Astrocyte (in vitro differentiated cells and primary cell): ENCODE data around the gene THG1L. TPM values are rescaled to one million over a fixed set of nuclear protein-coding genes. Genes with fewer than 3 reads are reported as not detected.
"Not testable (repeated sequence)": the region's sequence is repeated elsewhere in the genome, so short reads cannot be mapped to it uniquely, and the experiment has no call there.

Source experiments
- DNase-seq: peaks from one replicate; pipeline ENCODE4 v3.0.0-alpha.2; 2010; ENCODE audit warnings: low read depth
- FAIRE-seq: peaks from 2 replicates; lab custom pipeline; 2011; peaks lifted over from hg19 to GRCh38; lab: Jason Lieb, UNC
- H2AFZ ChIP-seq: 2 replicates; pipeline ENCODE4 v1.6.0; 2012; ENCODE audit warnings: low read depth, low read length, inconsistent platforms
- H3K27ac ChIP-seq: 2 replicates; pipeline ENCODE4 v1.5.1; 2011; ENCODE audit warnings: low read depth, low read length, inconsistent platforms
- H3K27me3 ChIP-seq: 2 replicates; pipeline ENCODE4 v1.6.0; 2011; ENCODE audit warnings: low read length, inconsistent platforms; ENCODE audit not compliant: insufficient read depth
- H3K36me3 ChIP-seq: 2 replicates; pipeline ENCODE4 v1.5.1; 2011; ENCODE audit warnings: low read length, inconsistent platforms; ENCODE audit not compliant: insufficient read depth
- H3K4me1 ChIP-seq: 2 replicates; pipeline ENCODE4 v1.5.1; 2011; ENCODE audit warnings: low read length, inconsistent platforms; ENCODE audit not compliant: insufficient read depth
- H3K4me2 ChIP-seq: 2 replicates; pipeline ENCODE4 v1.6.0; 2012; ENCODE audit warnings: low read length, inconsistent platforms
- H3K4me3 ChIP-seq: 2 replicates; pipeline ENCODE4 v1.5.1; 2011; ENCODE audit warnings: low read depth, mild to moderate bottlenecking, low read length, inconsistent platforms; ENCODE audit not compliant: insufficient read depth
- H3K79me2 ChIP-seq: 2 replicates; pipeline ENCODE4 v1.6.0; 2012; ENCODE audit warnings: mild to moderate bottlenecking, low read length, inconsistent platforms; ENCODE audit not compliant: insufficient read depth
- H3K9ac ChIP-seq: 2 replicates; pipeline ENCODE4 v1.6.0; 2012; ENCODE audit warnings: mild to moderate bottlenecking, low read length, inconsistent platforms
- H3K9me3 ChIP-seq: 2 replicates; pipeline ENCODE4 v1.5.1; 2012; ENCODE audit warnings: low read depth, mild to moderate bottlenecking, low read length, inconsistent platforms; ENCODE audit not compliant: insufficient read depth
- H4K20me1 ChIP-seq: 2 replicates; pipeline ENCODE4 v1.6.0; 2012; ENCODE audit warnings: low read length, inconsistent platforms; ENCODE audit not compliant: insufficient read depth
- H3K27ac Mint-ChIP-seq: one replicate; pipeline ENCODE4 v1.8.0; 2021; ENCODE audit warnings: mild to moderate bottlenecking, mixed read lengths; ENCODE audit not compliant: unreplicated experiment
- H3K27me3 Mint-ChIP-seq: one replicate; pipeline ENCODE4 v1.8.0; 2021; ENCODE audit warnings: low read depth, mixed read lengths; ENCODE audit not compliant: unreplicated experiment
- H3K36me3 Mint-ChIP-seq: one replicate; pipeline ENCODE4 v1.8.0; 2021; ENCODE audit warnings: low read depth, mixed read lengths; ENCODE audit not compliant: unreplicated experiment
- H3K4me1 Mint-ChIP-seq: one replicate; pipeline ENCODE4 v1.8.0; 2021; ENCODE audit warnings: low read depth, mixed read lengths; ENCODE audit not compliant: unreplicated experiment
- H3K4me3 Mint-ChIP-seq: one replicate; pipeline ENCODE4 v1.8.0; 2021; ENCODE audit warnings: mild to moderate bottlenecking, moderate library complexity, mixed read lengths; ENCODE audit not compliant: unreplicated experiment
- H3K9me3 Mint-ChIP-seq: one replicate; pipeline ENCODE4 v1.8.0; 2021; ENCODE audit warnings: mild to moderate bottlenecking, mixed read lengths; ENCODE audit not compliant: unreplicated experiment
- CTCF ChIP-seq: IDR thresholded peaks from 2 replicates; pipeline ENCODE4 v1.5.1; 2011; ENCODE audit warnings: low read depth, mild to moderate bottlenecking, inconsistent platforms, low read length, moderate library complexity; ENCODE audit not compliant: insufficient read depth
- EZH2 ChIP-seq: IDR thresholded peaks from 2 replicates; pipeline ENCODE4 v1.6.1; 2012; ENCODE audit warnings: mild to moderate bottlenecking, low read length, inconsistent platforms; ENCODE audit not compliant: insufficient read depth
- total RNA-seq: library from RNA; stranded (reverse); gene quantifications from 2 replicates; pipeline ENCODE4 v1.2.1, GENCODE V29; 2021

Gene THG1L
- total RNA-seq, 1 donor from 2014 or later: 9.7 TPM

DNA sequence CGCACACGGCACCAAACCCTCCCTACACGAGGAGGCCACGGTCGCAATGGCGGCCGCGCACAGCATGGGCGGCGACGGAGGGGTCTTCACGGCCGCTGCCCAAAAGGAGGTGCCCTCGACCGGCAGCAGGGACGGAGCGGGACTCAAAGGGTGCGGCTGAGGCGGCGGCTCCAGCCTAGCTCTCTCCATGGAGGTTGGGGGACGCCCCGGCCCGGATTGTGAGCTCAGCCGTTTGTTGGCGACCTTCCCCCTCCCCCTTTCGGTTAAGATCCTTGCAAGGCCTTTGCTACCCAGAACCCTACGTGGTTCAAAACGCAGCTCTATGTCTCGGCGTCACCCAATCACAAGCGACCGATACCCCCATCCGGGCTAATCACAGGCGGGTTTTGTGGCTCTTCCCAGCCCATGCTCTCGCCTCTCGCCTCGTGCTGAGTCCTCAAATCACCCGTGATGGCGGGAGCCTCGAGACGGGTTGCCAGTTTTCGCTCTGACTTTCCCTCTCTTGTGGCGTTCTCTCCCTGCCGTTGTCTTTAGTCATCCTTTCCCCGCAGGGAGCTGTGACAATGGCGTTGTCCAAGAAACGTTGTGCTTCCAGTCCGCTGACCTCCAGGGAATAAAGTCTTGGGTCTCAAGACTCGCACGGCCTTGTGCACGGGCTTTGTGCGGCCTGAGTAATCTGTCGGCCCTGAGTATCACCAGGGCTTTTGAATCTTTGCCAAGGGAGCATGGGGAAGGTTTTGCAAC, 40.4 kb upstream of the THG1L start:
- H3K4me2 ChIP-seq: no peak overlapping the region
- no peak overlapping the region for H3K27ac ChIP-seq
- H3K36me3 ChIP-seq: no peaks in the 10 kb centered on the region
- H4K20me1 ChIP-seq: no peaks in the 10 kb centered on the region
- H3K79me2 ChIP-seq: no peaks in the 10 kb centered on the region
- H3K9me3 ChIP-seq: no peaks in the 10 kb centered on the region
- no peak overlapping the region for H3K9ac ChIP-seq
- Mint-ChIP-seq H3K4me1 (peaks cover 2% of the 10 kb centered on the region), H3K4me3 (no peak overlapping the region), H3K9me3 (peaks cover 7% of the 10 kb centered on the region), H3K27me3 (no peaks in the 10 kb centered on the region), H3K27ac (no peak overlapping the region), H3K36me3 (no peaks in the 10 kb centered on the region)
- no peak overlapping the region for H3K4me3 ChIP-seq
- no peaks in the 10 kb centered on the region for H3K4me1 ChIP-seq
- DNase-seq (no peak), FAIRE-seq (no peak)
- H3K27me3 ChIP-seq: no peaks in the 10 kb centered on the region
- TF ChIP-seq CTCF: no peak
- TF ChIP-seq EZH2: no peak
- no peak overlapping the region for H2AFZ ChIP-seq

DNA sequence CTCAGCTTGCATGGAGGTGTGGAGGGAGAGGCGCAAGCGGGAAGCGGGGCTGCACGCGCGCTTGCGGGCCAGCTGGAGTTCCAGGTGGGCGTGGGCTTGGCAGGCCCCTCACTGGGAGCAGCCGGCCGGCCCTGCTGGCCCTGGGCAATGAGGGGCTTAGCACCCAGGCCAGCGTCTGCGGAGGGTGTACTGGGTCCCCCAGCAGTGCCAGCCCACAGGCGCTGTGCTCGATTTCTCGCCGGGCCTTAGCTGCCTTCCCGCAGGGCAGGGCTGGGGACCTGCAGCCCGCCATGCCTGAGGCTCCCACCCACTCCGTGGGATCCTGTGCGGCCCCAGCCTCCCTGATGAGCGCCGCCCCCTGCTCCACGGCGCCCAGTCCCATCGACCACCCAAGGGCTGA, 37.4 kb upstream of the THG1L start:
- not testable (repeated sequence) for H3K79me2 ChIP-seq, H3K4me1 Mint-ChIP-seq, FAIRE-seq, H3K9me3 ChIP-seq, H3K4me3 ChIP-seq, H3K27me3 ChIP-seq, H3K36me3 ChIP-seq, H2AFZ ChIP-seq, DNase-seq, H4K20me1 ChIP-seq, H3K4me1 ChIP-seq, H3K27ac Mint-ChIP-seq, H3K36me3 Mint-ChIP-seq, H3K27ac ChIP-seq, H3K9ac ChIP-seq, H3K4me3 Mint-ChIP-seq, H3K27me3 Mint-ChIP-seq, H3K4me2 ChIP-seq
- peaks cover 12% of the 10 kb centered on the region for H3K9me3 Mint-ChIP-seq

GRCh38 chr5:157696154-157696553, 35.1 kb upstream of the THG1L start:
- not testable (repeated sequence) for H4K20me1 ChIP-seq, H3K36me3 ChIP-seq, H3K27me3 Mint-ChIP-seq, FAIRE-seq, H3K36me3 Mint-ChIP-seq, H3K27ac Mint-ChIP-seq, H3K27ac ChIP-seq, H3K4me1 Mint-ChIP-seq, H2AFZ ChIP-seq, H3K4me3 Mint-ChIP-seq, H3K9me3 ChIP-seq, H3K79me2 ChIP-seq, DNase-seq, H3K4me3 ChIP-seq, H3K4me2 ChIP-seq, H3K4me1 ChIP-seq, H3K9ac ChIP-seq, H3K27me3 ChIP-seq
- H3K9me3 Mint-ChIP-seq: peaks cover 20% of the 10 kb centered on the region

GRCh38 chr5:157698674-157699073, 32.5 kb upstream of the THG1L start:
- not testable (repeated sequence) for H3K36me3 Mint-ChIP-seq

More at GRCh38 chr5:157698674-157699073, 32.5 kb upstream of the THG1L start:
- not testable (repeated sequence) for H3K27ac Mint-ChIP-seq, H3K27ac ChIP-seq, H3K4me3 ChIP-seq, H3K9ac ChIP-seq, DNase-seq, H3K79me2 ChIP-seq, H3K27me3 Mint-ChIP-seq, FAIRE-seq, H4K20me1 ChIP-seq, H3K4me1 Mint-ChIP-seq, H3K4me2 ChIP-seq, H2AFZ ChIP-seq, H3K36me3 ChIP-seq, H3K4me1 ChIP-seq, H3K4me3 Mint-ChIP-seq, H3K27me3 ChIP-seq, H3K9me3 ChIP-seq
- H3K9me3 Mint-ChIP-seq: peaks cover 20% of the 10 kb centered on the region
